Activated CD4-positive, alpha-beta T cell treated with anti-CD3 and anti-CD28 coated beads, Interleukin-10, Interleukin-2, amounts not matched to agents 100 ng/mL and 50 ng/mL, durations not matched to agents 16 hours and 8 hours (primary cell): ENCODE data around the gene ANKRD28.

Experiments used
- DNase-seq: peaks from one replicate; pipeline ENCODE4 v3.0.0-alpha.2; 2020

The ANKRD28 gene

GRCh38 chr3:15659254-15659975, 138.4 kb downstream of the ANKRD28 start:
- DNase-seq = no peak

- no peak for DNase-seq
Measured at GRCh38 chr3:15657016-15657415, 140.8 kb downstream of the ANKRD28 start.

DNA sequence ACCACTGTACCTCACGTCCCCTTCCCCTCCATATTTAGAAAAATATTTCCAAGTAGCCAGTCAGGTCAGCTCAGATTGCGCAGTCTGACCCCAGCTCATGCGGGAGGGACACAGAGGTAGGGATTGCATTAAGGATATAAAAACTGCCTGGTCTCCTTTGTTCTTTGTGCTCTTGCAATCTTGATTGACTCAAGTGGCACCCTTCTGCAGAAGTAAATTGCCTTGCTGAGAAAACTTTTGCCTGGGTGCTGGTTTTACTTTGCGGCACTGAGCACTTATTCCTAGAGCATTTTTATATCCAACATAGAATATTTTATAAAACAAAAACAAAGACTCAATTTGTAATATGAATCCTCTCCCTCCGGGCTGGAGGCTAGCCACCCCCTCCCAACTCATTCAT, 141.4 kb downstream of the ANKRD28 start:
- no peak for DNase-seq

- no peak for DNase-seq
Measured at GRCh38 chr3:15654891-15655290, 142.9 kb downstream of the ANKRD28 start.

- DNase-seq = no peak
Measured at GRCh38 chr3:15654127-15654526, 143.7 kb downstream of the ANKRD28 start.

DNA sequence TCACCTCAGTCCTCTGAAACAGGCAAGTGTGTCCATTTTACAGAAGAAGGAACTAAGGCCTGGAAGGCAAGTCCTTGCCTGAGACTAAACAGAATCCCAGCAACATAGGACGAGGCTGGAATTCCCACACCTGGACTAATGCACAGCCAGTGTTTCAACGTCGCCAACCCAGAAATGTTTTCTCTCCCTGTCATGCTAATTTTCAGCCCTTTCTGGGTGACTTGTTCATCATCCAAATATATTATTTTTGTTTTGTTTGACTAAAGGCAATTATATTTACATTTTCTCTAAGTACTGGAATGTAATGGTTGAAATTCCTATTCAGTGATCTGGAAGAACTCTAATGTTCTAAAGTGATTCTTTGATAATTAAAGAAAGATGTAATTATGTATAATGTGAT, 144.5 kb downstream of the ANKRD28 start:
- no peak for DNase-seq

- DNase-seq = no peak
Measured at GRCh38 chr3:15651396-15651795, 146.4 kb downstream of the ANKRD28 start.

DNA sequence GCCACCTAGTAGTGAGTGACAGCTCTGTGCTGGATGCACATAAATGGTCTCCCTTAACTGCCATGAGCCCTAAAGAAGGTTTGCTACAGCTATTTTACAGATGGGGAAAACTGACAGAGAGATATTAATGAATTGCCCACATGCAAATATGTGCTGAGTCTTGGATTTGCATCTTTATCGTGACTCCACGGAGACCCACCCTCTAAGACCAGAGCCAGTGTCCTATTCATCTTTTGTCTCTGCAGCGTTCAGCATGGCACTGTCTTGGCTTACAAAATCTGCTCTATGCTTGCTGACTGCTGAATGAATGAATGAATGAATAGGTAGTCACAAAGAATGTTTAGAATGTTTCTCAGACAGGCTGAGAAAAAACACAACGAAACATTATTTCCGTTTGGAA, 147.9 kb downstream of the ANKRD28 start:
- DNase-seq = no peak

GRCh38 chr3:15649341-15649740, 148.4 kb downstream of the ANKRD28 start:
- DNase-seq = no peak

GRCh38 chr3:15647611-15648167, 150.1 kb downstream of the ANKRD28 start:
- peak; percentile 92 for DNase-seq

DNA sequence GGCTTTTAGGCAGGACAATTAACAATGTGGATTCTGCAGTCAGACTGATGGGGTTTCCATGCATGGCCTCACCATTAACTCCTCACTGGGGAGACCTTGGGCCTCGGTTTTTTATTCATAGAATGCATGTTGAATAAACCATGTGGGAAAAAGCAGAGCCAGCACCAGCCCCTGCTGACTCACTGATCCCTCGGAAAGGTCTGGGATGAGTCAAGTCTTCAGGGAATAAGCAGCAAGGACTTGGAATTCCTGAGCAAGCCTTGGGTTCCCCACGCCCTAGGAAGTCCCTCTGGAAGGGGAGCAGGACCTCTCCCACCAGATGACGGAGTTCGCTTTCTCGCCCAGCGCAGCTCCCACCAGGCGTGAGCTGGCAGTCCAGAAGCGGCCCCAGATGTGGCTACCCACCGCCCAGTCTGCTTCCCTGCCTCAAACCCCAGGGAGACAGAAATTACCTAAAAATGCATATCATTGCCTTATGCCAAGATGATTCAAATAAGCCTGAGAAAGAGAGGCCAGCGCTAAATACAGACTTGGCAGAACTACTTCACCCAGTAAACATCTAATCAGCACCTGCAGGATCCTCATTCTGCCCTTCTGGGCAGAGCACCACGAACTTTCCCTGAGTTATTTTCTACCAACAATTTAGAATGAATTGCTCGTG, 150.8 kb downstream of the ANKRD28 start:
- peak; percentile 25 for DNase-seq

- DNase-seq = no peak
Measured at GRCh38 chr3:15645740-15646501, 151.9 kb downstream of the ANKRD28 start.

GRCh38 chr3:15645246-15645645, 152.5 kb downstream of the ANKRD28 start:
- DNase-seq = no peak

DNA sequence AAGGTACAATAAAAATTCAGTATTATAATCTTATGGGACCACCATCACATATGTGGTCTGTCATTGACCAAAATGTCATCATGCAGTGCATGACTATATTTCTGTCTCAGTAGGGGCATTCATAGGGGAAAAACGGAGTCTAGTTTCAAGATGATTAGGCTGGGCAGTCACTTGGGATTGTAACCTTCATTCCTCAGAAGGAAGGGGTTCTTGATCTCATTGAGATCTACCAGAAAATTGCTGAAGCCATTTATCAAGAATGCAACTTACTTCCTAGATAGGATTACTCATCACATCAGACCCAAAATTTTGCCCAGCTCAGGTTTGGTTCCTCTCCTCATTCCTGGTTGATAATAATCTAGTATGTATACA, 158.9 kb downstream of the ANKRD28 start:
- peak; percentile 28 for DNase-seq

DNA sequence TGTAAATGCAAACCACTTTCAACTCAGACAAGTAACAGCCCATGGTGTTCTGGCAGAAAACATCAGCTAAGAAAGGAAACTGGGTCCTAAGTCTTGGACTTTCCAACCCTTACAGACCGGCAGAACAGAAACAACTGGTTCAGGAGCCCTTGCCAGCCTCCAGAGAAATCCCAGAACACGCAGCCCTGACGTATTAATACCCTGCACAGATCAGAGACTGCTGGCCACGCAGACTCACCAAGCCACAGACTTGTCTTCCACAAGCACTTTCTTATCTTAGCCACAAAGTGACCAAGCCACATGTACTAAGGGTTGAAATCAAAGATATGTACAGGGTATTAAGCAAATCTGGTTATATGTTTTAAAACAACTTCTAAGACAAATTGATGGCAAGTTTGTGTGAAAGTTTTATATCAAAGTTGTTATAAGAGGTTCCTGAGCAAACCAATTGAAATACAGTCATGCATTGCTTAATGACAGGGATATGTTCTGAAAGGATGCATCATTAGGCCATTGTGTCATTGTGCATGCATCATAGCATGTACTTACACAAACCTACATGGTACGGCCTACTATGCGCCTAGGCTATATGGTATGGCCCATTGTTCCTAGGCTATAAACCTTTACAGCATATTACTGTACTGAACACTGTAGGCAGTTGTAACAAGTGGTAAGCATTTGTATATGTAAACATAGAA, 159.4 kb downstream of the ANKRD28 start:
- peak; percentile 38 for DNase-seq

DNA sequence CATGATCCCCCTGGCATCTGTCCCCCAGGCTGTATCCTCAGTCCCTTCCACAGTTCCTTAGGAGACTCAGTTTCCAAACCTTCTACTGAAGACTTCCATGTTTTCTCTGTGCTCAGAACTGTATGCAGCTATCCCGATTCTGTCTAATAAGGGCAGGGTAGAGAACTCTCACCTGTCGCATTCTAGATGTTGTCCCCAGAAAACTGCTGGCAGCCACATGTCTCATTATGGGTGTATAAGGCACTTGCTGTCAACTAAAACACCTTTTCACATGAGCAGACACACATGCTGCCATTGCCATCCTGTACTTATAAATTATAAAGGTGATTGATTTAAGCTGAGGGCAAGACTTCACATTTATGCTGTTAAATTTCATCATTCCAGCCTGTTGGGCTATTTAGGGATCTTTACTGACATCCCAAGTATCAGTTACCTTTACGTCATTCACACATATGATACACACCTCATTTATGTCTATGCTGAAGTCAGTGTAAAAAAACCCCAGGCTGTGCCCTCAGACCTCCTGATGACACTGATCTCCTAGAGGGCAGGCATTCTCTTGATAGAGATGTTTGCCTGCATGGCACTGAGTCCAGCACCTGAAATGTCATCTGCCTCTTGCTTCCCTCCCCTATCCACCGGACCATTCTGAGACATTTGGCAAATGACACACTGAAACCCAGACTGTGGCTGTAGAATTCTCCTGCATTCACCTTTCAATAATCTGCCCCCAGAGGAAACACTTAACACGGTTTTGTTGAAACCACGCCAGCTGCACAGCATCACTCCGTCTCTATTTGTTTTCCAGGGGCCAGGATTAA, 160.4 kb downstream of the ANKRD28 start:
- DNase-seq = peak; percentile 39

GRCh38 chr3:15636028-15636709, 161.6 kb downstream of the ANKRD28 start:
- peak; percentile 83 for DNase-seq

GRCh38 chr3:15635121-15635661, 162.6 kb downstream of the ANKRD28 start:
- DNase-seq = no peak

DNA sequence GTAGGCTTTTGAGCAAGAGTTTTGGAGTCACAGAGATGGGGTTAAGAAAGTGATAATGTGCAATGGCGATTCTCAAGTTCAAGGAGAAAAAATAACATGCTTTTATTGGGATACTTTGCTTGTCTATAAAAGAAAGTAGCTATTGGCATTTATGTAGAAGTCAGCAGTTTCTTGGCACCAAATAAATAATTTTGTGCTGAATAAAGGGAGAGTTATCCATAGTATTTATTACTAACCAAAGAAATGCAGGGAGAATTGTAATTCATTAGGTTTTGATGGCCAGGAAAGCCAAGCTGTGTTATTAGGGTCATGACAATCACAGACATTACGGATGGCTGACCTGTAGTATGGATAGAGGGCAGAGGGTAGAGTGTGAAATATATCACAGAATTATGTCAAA, 163.1 kb downstream of the ANKRD28 start:
- DNase-seq = no peak

GRCh38 chr3:15633766-15634598, 163.8 kb downstream of the ANKRD28 start:
- no peak for DNase-seq
